Gastrocnemius medialis (tissue), 4 donors: ENCODE measurements around the gene CFAP298.

ENCODE experiments used
- POLR2A ChIP-seq, 2 donors: fragments of 450-650 bp; IDR thresholded peaks; one replicate each; pipeline ENCODE4 v1.6.1; 2017; ENCODE audit warnings: antibody characterized with exemption in 2 of 2, mild to moderate bottlenecking in 2 of 2, moderate library complexity in 2 of 2
- TF ChIP-seq, protein P1 (sequence below), 5 experiments: fragments of 450-650 bp in 3 of 5; fragments of 200-600 bp in 2 of 5; sonication (generic) in 2 of 5; IDR thresholded peaks in 4 of 5; conservative IDR thresholded peaks in 1 of 5; 1 replicate in 4 of 5; 2 replicates in 1 of 5; pipeline ENCODE4 v1.5.1; 2016 to 2019; ENCODE audit warnings: antibody characterized with exemption in 5 of 5, mild to moderate bottlenecking in 3 of 5, moderate library complexity in 3 of 5

DNA sequence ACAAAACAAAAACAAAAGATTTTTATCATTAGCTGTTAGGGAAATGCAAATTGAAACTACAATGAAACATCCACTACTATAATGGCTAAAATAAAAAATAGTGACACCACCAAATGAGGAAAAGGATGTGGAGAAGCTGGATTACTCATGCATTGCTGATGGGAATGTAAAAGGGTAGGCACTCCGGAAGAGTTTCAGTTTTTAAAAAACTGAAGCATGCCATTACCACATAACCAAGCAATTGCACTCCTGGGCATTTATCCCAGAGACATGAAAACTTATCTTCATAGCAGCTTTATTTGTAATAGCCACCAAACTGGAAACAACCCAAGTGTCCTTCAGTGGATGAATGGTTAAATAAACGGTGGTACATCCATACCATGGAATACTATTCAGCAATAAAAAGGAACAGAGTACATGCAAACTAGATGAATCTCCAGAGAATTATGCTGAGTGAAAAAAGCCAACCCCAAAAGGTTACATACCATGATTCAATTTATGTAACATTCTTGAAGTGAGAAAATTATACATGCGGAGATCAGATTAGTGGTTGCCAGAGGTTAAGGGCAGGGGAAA is 14.5 kb upstream of the CFAP298 start:
- TF ChIP-seq, protein P1, sequence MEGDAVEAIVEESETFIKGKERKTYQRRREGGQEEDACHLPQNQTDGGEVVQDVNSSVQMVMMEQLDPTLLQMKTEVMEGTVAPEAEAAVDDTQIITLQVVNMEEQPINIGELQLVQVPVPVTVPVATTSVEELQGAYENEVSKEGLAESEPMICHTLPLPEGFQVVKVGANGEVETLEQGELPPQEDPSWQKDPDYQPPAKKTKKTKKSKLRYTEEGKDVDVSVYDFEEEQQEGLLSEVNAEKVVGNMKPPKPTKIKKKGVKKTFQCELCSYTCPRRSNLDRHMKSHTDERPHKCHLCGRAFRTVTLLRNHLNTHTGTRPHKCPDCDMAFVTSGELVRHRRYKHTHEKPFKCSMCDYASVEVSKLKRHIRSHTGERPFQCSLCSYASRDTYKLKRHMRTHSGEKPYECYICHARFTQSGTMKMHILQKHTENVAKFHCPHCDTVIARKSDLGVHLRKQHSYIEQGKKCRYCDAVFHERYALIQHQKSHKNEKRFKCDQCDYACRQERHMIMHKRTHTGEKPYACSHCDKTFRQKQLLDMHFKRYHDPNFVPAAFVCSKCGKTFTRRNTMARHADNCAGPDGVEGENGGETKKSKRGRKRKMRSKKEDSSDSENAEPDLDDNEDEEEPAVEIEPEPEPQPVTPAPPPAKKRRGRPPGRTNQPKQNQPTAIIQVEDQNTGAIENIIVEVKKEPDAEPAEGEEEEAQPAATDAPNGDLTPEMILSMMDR (IDR thresholded peaks at IDR 0.05 in 4 of 5, conservative IDR thresholded peaks at IDR 0.05 in 1 of 5): no peak
- no peak for TF ChIP-seq POLR2A (IDR thresholded peaks at IDR 0.05)
